NCI-H524 (cell line): ENCODE measurements around the gene ADGRG3.
"Not testable (repeated sequence)": the region's sequence is repeated elsewhere in the genome, so short reads cannot be mapped to it uniquely, and the experiment has no call there.

Experiments
- DNase-seq, 2 experiments: peaks; one replicate each; lab custom pipeline; 2025; lab: John Stamatoyannopoulos, UW

The ADGRG3 gene

GRCh38 chr16:57663917-57664661 lies 4.0 kb upstream of the ADGRG3 start:
- DNase-seq = no peak

DNA sequence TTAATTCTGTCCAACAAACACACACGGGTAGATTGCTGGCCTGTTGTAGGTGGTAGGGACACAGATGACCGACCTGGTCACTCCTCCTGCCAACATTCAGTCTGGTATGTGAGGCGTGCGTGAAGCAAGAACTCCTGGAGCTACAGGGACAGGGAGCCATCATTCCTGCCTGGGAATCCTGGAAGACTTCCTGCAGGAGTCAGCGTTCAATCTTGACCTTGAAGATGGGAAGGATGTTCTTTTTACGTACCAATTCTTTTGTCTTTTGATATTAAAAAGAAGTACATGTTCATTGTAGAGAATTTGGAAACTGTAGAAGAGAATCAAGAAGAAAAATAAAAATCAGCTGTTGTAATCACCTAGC lies 3.5 kb upstream of the ADGRG3 start:
- no peak for DNase-seq

DNA sequence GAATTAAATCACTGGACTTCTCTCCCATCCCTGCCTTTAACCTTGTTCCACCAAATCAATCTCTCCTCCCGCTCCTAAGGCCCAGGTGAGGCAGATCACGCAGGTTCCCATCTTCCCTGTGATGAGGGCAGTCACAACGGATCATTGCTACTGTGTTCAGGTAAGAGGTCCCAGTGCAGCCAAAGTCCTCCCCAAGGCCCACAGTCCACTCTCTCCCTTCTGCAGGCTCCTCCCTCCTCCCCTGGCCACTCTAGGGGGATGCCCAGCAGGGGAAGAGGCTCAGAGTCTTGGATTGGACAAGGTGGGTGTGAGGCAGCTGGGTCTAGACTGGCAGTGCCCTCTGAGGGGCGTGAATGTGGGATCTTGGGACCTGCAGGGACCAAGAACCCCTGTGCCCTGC lies 2.6 kb upstream of the ADGRG3 start:
- DNase-seq = no peak

GRCh38 chr16:57666353-57667047 lies 1.6 kb upstream of the ADGRG3 start:
- DNase-seq = no peak

GRCh38 chr16:57667048-57667525 lies 1.0 kb upstream of the ADGRG3 start:
- DNase-seq = no peak

DNA sequence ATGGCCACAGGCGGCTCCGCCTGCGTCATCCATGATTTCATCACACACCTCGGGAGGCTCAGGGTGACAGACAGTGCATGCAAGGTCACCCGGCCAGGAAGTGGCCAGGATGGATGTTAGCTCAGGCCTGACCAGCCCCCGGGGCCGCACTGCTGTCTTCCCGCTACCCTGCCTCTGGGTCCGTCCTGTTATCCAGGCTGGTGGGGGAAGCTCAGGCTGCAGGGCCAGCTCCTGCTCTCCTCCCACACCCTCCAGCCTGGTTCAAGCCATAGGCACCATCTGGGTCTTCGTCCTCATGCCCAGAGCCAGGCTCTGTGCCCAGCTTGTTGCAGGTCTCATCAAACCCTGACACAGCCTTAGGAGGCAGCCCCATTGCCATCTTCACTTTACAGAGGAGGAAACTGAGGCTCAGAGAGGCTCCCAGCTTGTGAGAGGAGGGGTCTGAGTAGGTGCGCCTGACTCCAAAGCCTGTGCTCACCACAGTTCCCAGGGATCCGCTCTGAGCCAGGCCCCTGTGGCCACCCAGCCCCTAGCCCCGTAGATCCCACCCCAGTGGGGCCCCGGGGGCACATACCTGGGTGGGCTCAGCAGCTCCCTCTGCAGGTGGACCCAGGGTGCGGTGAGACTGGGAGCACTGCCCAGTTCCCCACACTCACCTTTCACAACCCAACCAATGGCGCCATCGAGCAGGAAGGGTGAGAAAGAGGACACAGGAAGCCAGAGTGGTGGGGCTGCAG lies 412 bp upstream of the ADGRG3 start:
- DNase-seq = no peak

- no peak for DNase-seq
Measured at GRCh38 chr16:57668630-57669475, 747 bp downstream of the ADGRG3 start.

- DNase-seq = peak in 1 of 2 experiments; percentile 25
Measured at GRCh38 chr16:57669476-57670162, 1.5 kb downstream of the ADGRG3 start.

DNA sequence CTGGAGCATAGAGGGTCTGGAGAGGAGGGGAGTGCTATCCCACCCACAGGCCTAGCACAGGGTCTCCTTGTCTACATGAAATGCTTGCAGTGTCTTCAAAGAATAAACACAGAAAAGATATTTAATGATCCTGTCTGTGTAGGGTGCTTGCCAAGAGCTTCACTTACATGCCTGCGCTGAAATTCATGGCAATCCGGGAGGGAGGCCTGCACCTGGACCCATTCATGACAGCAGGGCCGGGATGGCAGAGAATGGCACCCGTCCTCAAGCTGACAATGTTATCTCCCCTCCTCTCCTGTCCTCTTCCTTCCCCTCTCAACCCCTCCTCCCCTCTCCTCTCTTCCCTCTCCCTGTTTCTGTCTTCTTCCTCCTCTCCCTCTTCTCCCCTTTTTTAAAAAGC lies 2.1 kb downstream of the ADGRG3 start:
- DNase-seq = no peak

DNA sequence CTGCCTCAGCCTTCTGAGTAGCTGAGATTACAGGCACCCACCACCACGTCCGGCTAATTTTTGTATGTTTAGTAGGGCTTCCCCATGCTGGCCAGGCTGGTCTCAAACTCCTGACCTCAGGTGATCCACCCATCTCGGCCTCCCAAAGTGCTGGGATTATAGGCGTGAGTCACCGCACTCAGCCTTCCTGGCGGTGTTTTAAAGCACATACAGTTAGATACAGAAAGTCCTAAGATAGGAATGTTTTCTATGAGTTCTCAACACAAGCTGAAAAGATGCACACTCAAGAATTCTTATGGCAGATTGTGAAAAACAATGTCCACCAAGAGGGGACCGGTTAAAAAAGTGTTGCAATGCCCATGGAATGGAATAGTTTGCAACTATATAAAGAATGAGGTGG lies 3.3 kb downstream of the ADGRG3 start:
- DNase-seq = not testable (repeated sequence)

DNA sequence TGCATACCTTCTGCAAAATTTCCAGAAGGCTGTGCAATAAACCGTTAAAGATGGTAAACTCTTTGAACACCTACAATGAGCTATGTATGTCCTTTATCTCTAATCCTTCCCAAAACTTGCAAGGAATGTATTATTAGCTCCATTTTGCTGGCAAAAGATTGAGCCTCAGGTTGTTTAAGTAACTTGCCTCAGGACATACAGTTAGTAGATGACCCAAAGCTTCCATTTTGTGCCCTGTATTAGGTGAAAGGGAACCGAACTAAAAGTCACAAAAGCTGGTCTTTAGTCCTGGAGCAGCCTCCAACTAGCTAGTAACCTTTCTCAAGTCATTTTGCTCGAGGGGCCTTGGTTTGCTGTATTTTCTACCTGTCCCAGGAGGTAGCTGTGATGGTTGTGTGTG lies 4.3 kb downstream of the ADGRG3 start:
- no peak for DNase-seq

GRCh38 chr16:57672824-57673223 lies 4.7 kb downstream of the ADGRG3 start:
- DNase-seq = no peak

DNA sequence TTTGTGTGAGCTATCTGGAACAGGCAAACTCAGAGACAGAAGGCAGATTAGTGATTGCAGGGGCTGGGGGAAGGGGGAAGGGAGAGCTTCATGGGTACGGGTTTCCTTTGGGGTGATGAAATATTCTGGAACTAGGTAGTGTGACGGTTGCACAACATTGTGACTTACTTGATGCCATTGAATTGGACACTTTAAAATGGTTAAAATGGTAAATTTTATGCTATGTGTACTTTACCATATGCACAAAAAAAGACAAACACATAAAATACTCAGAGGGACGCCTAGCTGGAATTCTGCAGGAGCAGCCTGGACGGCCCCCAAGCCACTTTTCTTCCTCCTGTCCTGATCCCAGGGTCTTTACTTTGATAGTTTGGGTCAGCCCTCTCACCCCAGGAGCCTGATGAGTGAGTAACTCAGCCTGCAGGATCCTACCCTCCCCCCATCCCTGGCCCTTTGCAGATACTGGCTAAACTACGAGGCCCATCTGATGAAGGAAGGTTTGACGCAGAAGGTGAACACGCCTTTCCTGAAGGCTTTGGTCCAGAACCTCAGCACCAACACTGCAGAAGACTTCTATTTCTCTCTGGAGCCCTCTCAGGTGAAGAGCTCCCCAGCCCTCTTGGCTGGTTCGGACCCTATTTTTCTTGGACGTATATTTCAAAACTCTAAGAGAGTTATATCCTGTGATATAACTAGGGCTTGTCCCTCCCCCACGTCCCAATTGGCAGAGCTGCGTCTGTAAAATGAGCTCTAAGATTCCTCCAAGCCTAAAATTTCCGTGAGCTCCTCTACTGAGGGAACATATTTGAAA lies 7.8 kb downstream of the ADGRG3 start:
- DNase-seq = peak in 1 of 2 experiments; percentile 35

DNA sequence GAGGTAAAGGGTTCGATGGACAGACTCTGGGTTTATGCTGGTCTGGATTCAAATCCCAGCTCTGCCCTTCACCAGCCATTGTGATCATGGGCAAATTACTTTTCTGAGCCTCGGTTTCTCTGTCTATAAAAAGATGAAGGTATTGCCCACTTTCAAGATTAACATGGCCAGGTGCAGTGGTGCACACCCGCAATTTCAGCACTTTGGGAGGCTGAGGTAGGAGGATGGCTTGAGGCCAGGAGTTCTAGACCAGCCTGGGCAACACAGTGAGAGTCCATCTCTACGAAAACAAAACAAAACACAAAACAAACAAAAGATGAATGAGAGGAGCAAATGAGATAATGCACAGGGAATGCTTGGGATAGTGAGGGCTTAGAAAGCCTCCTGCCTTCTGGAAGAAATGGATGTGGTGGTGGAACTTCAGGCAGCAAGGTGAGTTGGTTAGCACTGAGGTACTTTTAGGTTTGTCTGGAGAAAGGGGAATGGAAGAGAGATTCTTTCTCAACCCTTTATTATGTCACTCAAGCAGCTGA lies 8.5 kb downstream of the ADGRG3 start:
- DNase-seq = no peak

DNA sequence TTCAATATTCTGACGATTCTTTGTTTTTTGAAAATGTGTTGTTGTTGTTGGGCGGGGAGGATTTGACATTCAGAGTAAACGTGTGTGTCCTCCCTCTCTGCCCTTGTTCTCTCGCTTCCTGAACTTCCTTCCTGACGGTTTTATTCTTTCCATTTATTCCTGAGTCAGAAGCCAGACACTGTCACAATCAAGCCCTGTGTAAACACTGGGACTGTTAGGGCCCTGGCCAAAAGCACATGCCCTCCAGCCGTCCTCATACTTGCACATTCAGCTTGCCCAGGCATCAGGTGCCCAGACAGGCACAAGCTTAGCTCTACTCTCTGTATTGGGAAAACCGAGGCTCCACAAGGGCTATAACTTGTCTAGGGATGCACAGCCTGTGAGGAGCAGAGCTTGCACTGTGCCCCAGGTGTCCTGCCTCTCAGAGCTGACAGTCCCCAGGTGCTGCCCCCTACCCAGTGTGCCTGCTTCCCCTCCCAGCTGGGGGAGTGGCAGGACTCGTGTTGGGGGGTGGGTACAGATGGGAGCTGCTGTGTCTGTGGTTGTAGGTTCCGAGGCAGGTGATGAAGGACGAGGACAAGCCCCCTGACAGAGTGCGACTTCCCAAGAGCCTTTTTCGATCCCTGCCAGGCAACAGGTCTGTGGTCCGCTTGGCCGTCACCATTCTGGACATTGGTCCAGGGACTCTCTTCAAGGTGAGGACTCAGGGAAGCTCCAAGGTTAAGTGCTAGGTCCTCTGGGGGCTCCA lies 9.7 kb downstream of the ADGRG3 start:
- DNase-seq = no peak

- DNase-seq = no peak
Measured at GRCh38 chr16:57679016-57679415, 10.9 kb downstream of the ADGRG3 start.

- no peak for DNase-seq
Measured at GRCh38 chr16:57679767-57680482, 11.8 kb downstream of the ADGRG3 start.

GRCh38 chr16:57680842-57681375 lies 12.8 kb downstream of the ADGRG3 start:
- DNase-seq = no peak
